Astrocyte (in vitro differentiated cells and primary cell): ENCODE results near the gene NOCT. TPM values are rescaled to one million over a fixed set of nuclear protein-coding genes. Genes with fewer than 3 reads are reported as not detected.

Experiments
- DNase-seq: peaks from one replicate; pipeline ENCODE4 v3.0.0-alpha.2; 2010; ENCODE audit warnings: low read depth
- FAIRE-seq: peaks from 2 replicates; lab custom pipeline; 2011; peaks lifted over from hg19 to GRCh38; lab: Jason Lieb, UNC
- H2AFZ ChIP-seq: 2 replicates; pipeline ENCODE4 v1.6.0; 2012; ENCODE audit warnings: low read depth, low read length, inconsistent platforms
- H3K27ac ChIP-seq: 2 replicates; pipeline ENCODE4 v1.5.1; 2011; ENCODE audit warnings: low read depth, low read length, inconsistent platforms
- H3K27me3 ChIP-seq: 2 replicates; pipeline ENCODE4 v1.6.0; 2011; ENCODE audit warnings: low read length, inconsistent platforms; ENCODE audit not compliant: insufficient read depth
- H3K36me3 ChIP-seq: 2 replicates; pipeline ENCODE4 v1.5.1; 2011; ENCODE audit warnings: low read length, inconsistent platforms; ENCODE audit not compliant: insufficient read depth
- H3K4me1 ChIP-seq: 2 replicates; pipeline ENCODE4 v1.5.1; 2011; ENCODE audit warnings: low read length, inconsistent platforms; ENCODE audit not compliant: insufficient read depth
- H3K4me2 ChIP-seq: 2 replicates; pipeline ENCODE4 v1.6.0; 2012; ENCODE audit warnings: low read length, inconsistent platforms
- H3K4me3 ChIP-seq: 2 replicates; pipeline ENCODE4 v1.5.1; 2011; ENCODE audit warnings: low read depth, mild to moderate bottlenecking, low read length, inconsistent platforms; ENCODE audit not compliant: insufficient read depth
- H3K79me2 ChIP-seq: 2 replicates; pipeline ENCODE4 v1.6.0; 2012; ENCODE audit warnings: mild to moderate bottlenecking, low read length, inconsistent platforms; ENCODE audit not compliant: insufficient read depth
- H3K9ac ChIP-seq: 2 replicates; pipeline ENCODE4 v1.6.0; 2012; ENCODE audit warnings: mild to moderate bottlenecking, low read length, inconsistent platforms
- H3K9me3 ChIP-seq: 2 replicates; pipeline ENCODE4 v1.5.1; 2012; ENCODE audit warnings: low read depth, mild to moderate bottlenecking, low read length, inconsistent platforms; ENCODE audit not compliant: insufficient read depth
- H4K20me1 ChIP-seq: 2 replicates; pipeline ENCODE4 v1.6.0; 2012; ENCODE audit warnings: low read length, inconsistent platforms; ENCODE audit not compliant: insufficient read depth
- H3K27ac Mint-ChIP-seq: one replicate; pipeline ENCODE4 v1.8.0; 2021; ENCODE audit warnings: mild to moderate bottlenecking, mixed read lengths; ENCODE audit not compliant: unreplicated experiment
- H3K27me3 Mint-ChIP-seq: one replicate; pipeline ENCODE4 v1.8.0; 2021; ENCODE audit warnings: low read depth, mixed read lengths; ENCODE audit not compliant: unreplicated experiment
- H3K36me3 Mint-ChIP-seq: one replicate; pipeline ENCODE4 v1.8.0; 2021; ENCODE audit warnings: low read depth, mixed read lengths; ENCODE audit not compliant: unreplicated experiment
- H3K4me1 Mint-ChIP-seq: one replicate; pipeline ENCODE4 v1.8.0; 2021; ENCODE audit warnings: low read depth, mixed read lengths; ENCODE audit not compliant: unreplicated experiment
- H3K4me3 Mint-ChIP-seq: one replicate; pipeline ENCODE4 v1.8.0; 2021; ENCODE audit warnings: mild to moderate bottlenecking, moderate library complexity, mixed read lengths; ENCODE audit not compliant: unreplicated experiment
- H3K9me3 Mint-ChIP-seq: one replicate; pipeline ENCODE4 v1.8.0; 2021; ENCODE audit warnings: mild to moderate bottlenecking, mixed read lengths; ENCODE audit not compliant: unreplicated experiment
- EZH2 ChIP-seq: IDR thresholded peaks from 2 replicates; pipeline ENCODE4 v1.6.1; 2012; ENCODE audit warnings: mild to moderate bottlenecking, low read length, inconsistent platforms; ENCODE audit not compliant: insufficient read depth
- total RNA-seq: library from RNA; stranded (reverse); gene quantifications from 2 replicates; pipeline ENCODE4 v1.2.1, GENCODE V29; 2021
- TF ChIP-seq, protein P1 (sequence below): IDR thresholded peaks from 2 replicates; pipeline ENCODE4 v1.5.1; 2011; ENCODE audit warnings: low read depth, mild to moderate bottlenecking, inconsistent platforms, low read length, moderate library complexity; ENCODE audit not compliant: insufficient read depth

NOCT gene
- total RNA-seq, 1 donor from 2014 or later: 73.6 TPM

DNA sequence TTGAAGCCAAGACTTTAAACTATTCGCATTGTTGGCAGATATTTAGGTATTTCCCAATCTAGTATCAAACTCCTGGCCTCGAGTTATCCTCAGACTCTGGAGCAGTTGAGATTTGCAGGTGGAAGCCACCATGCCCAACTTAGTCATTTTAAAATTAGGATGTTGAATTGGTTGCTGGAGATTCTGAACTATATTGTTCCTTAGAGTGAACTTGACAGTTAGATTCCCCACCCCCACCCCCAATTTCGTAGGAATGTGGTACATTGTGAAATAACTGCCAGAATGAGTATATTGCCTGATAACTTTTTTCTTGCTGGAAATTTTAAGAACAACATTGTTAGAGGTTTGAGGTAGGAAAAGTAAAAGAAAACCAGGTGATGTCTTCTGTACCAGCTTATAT lies 2.3 kb downstream of the NOCT start:
- Mint-ChIP-seq H3K27ac (peak overlapping the region; percentile 4), H3K36me3 (peaks cover 3% of the 10 kb centered on the region), H3K9me3 (no peaks in the 10 kb centered on the region), H3K4me1 (peaks cover 33% of the 10 kb centered on the region), H3K27me3 (no peaks in the 10 kb centered on the region), H3K4me3 (peak overlapping the region; percentile 95)
- Histone ChIP-seq H3K4me1 (peaks cover 40% of the 10 kb centered on the region), H3K9ac (peak overlapping the region; percentile 60), H3K79me2 (peaks cover 72% of the 10 kb centered on the region), H4K20me1 (peaks cover 62% of the 10 kb centered on the region), H3K4me3 (peak overlapping the region; percentile 50), H3K4me2 (peak overlapping the region; percentile 90), H3K27me3 (no peaks in the 10 kb centered on the region), H2AFZ (no peak overlapping the region), H3K9me3 (no peaks in the 10 kb centered on the region), H3K27ac (peak overlapping the region; percentile 0), H3K36me3 (peaks cover 3% of the 10 kb centered on the region)
- FAIRE-seq: no peak
- TF ChIP-seq EZH2: no peak
- TF ChIP-seq, protein P1, sequence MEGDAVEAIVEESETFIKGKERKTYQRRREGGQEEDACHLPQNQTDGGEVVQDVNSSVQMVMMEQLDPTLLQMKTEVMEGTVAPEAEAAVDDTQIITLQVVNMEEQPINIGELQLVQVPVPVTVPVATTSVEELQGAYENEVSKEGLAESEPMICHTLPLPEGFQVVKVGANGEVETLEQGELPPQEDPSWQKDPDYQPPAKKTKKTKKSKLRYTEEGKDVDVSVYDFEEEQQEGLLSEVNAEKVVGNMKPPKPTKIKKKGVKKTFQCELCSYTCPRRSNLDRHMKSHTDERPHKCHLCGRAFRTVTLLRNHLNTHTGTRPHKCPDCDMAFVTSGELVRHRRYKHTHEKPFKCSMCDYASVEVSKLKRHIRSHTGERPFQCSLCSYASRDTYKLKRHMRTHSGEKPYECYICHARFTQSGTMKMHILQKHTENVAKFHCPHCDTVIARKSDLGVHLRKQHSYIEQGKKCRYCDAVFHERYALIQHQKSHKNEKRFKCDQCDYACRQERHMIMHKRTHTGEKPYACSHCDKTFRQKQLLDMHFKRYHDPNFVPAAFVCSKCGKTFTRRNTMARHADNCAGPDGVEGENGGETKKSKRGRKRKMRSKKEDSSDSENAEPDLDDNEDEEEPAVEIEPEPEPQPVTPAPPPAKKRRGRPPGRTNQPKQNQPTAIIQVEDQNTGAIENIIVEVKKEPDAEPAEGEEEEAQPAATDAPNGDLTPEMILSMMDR: no peak
- DNase-seq: no peak

DNA sequence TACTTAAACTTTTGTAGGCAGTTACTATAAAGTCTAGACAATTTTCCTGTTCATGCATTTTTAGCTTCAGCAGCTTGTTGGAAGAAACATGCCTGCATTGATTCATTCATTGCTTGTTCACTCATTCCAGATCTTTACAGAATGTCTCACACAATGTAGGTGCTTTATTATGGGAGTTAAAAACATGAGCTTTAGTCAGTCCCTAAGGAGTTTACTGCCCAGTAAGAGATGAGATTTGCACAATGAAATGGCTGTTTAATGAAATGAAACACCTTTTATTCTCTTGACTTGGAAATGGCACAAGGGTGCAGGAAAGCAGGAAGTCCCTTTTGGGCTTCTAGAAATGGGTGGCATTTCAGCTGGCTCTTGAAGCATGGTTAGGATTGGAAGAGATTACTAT lies 2.9 kb downstream of the NOCT start:
- Histone ChIP-seq H3K36me3 (peaks cover 3% of the 10 kb centered on the region), H3K27ac (peak overlapping the region; percentile 0), H3K4me3 (peak overlapping the region; percentile 50), H3K4me2 (peak overlapping the region; percentile 90), H3K27me3 (no peaks in the 10 kb centered on the region), H3K9me3 (no peaks in the 10 kb centered on the region), H3K79me2 (peaks cover 79% of the 10 kb centered on the region), H4K20me1 (peaks cover 68% of the 10 kb centered on the region), H3K4me1 (peaks cover 38% of the 10 kb centered on the region), H2AFZ (no peak overlapping the region), H3K9ac (peak overlapping the region; percentile 60)
- Mint-ChIP-seq H3K27me3 (no peaks in the 10 kb centered on the region), H3K4me3 (peak overlapping the region; percentile 95), H3K36me3 (peaks cover 3% of the 10 kb centered on the region), H3K27ac (peak overlapping the region; percentile 83), H3K4me1 (peaks cover 34% of the 10 kb centered on the region), H3K9me3 (no peaks in the 10 kb centered on the region)
- FAIRE-seq (no peak), DNase-seq (no peak)
- TF ChIP-seq EZH2: no peak
- TF ChIP-seq, protein P1: no peak

DNA sequence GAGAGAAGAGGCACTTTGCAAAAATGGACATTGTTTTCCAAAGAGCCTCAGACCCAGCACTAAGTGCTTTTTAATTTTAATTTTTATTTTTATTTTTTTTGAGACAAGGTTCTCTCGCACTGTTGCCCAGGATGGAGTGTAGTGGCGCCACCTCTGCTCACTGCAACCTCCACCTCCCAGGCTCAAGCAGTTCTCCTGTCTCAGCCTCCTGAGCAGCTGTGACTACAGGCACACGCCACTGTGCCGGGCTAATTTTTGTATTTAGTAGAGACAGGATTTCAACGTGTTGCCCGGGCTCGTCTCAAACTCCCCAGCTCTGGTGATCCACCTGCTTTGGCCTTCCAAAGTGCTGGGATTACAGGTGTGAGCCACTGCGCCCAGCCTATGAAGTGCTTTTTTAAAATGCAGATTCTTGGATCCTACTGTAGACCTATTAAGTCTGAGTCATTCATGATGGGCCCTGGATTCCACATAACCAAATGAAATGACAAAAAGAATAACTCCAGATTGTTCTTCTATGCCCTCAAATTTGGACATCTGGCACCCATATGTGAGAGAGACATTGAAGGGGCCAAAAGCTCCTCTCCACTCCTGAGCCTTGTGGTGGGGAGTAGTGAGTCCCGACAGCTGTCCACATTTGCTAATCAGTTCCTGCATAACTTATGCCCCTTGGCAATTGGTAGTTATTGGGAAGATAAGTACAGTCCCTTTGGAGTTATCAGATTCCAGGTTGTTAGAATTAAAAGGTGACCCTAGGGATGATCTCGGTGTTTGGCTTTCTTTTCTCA lies 3.6 kb downstream of the NOCT start:
- peaks cover 31% of the 10 kb centered on the region for H3K4me1 ChIP-seq
- no peaks in the 10 kb centered on the region for H3K9me3 Mint-ChIP-seq
- H3K27ac Mint-ChIP-seq: peak overlapping the region; percentile 83
- H3K27me3 Mint-ChIP-seq: no peaks in the 10 kb centered on the region
- H3K4me2 ChIP-seq: peak overlapping the region; percentile 90
- DNase-seq (peak; percentile 67), FAIRE-seq (no peak)
- peaks cover 3% of the 10 kb centered on the region for H3K36me3 ChIP-seq
- H2AFZ ChIP-seq: no peak overlapping the region
- H3K79me2 ChIP-seq: peaks cover 85% of the 10 kb centered on the region
- no peak overlapping the region for H3K9ac ChIP-seq
- peaks cover 3% of the 10 kb centered on the region for H3K36me3 Mint-ChIP-seq
- H3K4me3 ChIP-seq: peak overlapping the region; percentile 50
- no peak for TF ChIP-seq EZH2
- TF ChIP-seq, protein P1: no peak
- peak overlapping the region; percentile 95 for H3K4me3 Mint-ChIP-seq
- peaks cover 75% of the 10 kb centered on the region for H4K20me1 ChIP-seq
- peaks cover 28% of the 10 kb centered on the region for H3K4me1 Mint-ChIP-seq
- no peaks in the 10 kb centered on the region for H3K27me3 ChIP-seq
- no peaks in the 10 kb centered on the region for H3K9me3 ChIP-seq
- no peak overlapping the region for H3K27ac ChIP-seq
